Keratinocyte (primary cell): ENCODE data around the gene HYI. TPM values are rescaled to one million over a fixed set of nuclear protein-coding genes. Genes with fewer than 3 reads are reported as not detected.

Source experiments
- DNase-seq: peaks from one replicate; pipeline ENCODE4 v3.0.0-alpha.2; 2011; ENCODE audit warnings: low read depth, missing footprints, low spot score
- FAIRE-seq: peaks from 2 replicates; lab custom pipeline; 2011; peaks lifted over from hg19 to GRCh38; lab: Jason Lieb, UNC
- H2AFZ ChIP-seq: 2 replicates; pipeline ENCODE4 v1.6.0; 2012; ENCODE audit warnings: low read length, control low read depth, inconsistent platforms; ENCODE audit not compliant: control insufficient read depth
- H3K27ac ChIP-seq: 2 replicates; pipeline ENCODE4 v1.5.1; 2011; ENCODE audit warnings: low read length; ENCODE audit not compliant: control insufficient read depth, insufficient read depth
- H3K27me3 ChIP-seq: 3 replicates; pipeline ENCODE4 v1.6.0; 2011; ENCODE audit warnings: low read length; ENCODE audit not compliant: control insufficient read depth, insufficient read depth; ENCODE audit errors: extremely low read depth
- H3K36me3 ChIP-seq, 2 experiments: 2 replicates in 1 of 2; 3 replicates in 1 of 2; pipeline ENCODE4 v1.5.1; 2011; ENCODE audit warnings: low read length in 2 of 2, mild to moderate bottlenecking in 1 of 2; ENCODE audit not compliant: control insufficient read depth in 2 of 2, insufficient read depth in 2 of 2; ENCODE audit errors: extremely low read depth in 1 of 2
- H3K4me1 ChIP-seq: 3 replicates; pipeline ENCODE4 v1.5.1; 2011; ENCODE audit warnings: low read length; ENCODE audit not compliant: control insufficient read depth, insufficient read depth; ENCODE audit errors: extremely low read depth
- H3K4me2 ChIP-seq: 3 replicates; pipeline ENCODE4 v1.6.0; 2011; ENCODE audit warnings: low read depth, low read length; ENCODE audit not compliant: control insufficient read depth, insufficient read depth; ENCODE audit errors: extremely low read depth
- H3K4me3 ChIP-seq, 3 experiments: fragments of 200-600 bp in 1 of 3; sonication (generic) in 1 of 3; 2 replicates in 2 of 3; 3 replicates in 1 of 3; pipeline ENCODE4 v1.5.1; 2011 to 2016; ENCODE audit warnings: low read length in 3 of 3, mild to moderate bottlenecking in 3 of 3, control low read depth in 2 of 3, inconsistent platforms in 1 of 3, low read depth in 1 of 3, mixed read lengths in 1 of 3, mixed run types in 1 of 3, moderate library complexity in 1 of 3; ENCODE audit not compliant: control insufficient read depth in 2 of 3, insufficient read depth in 2 of 3; ENCODE audit errors: extremely low read depth in 1 of 3
- H3K79me2 ChIP-seq: 2 replicates; pipeline ENCODE4 v1.6.0; 2012; ENCODE audit warnings: low read length; ENCODE audit not compliant: control insufficient read depth, insufficient read depth
- H3K9ac ChIP-seq: 3 replicates; pipeline ENCODE4 v1.6.0; 2011; ENCODE audit warnings: low read length; ENCODE audit not compliant: control insufficient read depth, insufficient read depth; ENCODE audit errors: extremely low read depth
- H3K9me1 ChIP-seq: 3 replicates; pipeline ENCODE4 v1.6.0; 2011; ENCODE audit warnings: low read length; ENCODE audit not compliant: control insufficient read depth, insufficient read depth; ENCODE audit errors: extremely low read depth
- H3K9me3 ChIP-seq: 2 replicates; pipeline ENCODE4 v1.5.1; 2012; ENCODE audit warnings: low read depth, low read length; ENCODE audit not compliant: control insufficient read depth
- H4K20me1 ChIP-seq: 3 replicates; pipeline ENCODE4 v1.6.0; 2011; ENCODE audit warnings: low read length; ENCODE audit not compliant: control insufficient read depth, insufficient read depth; ENCODE audit errors: extremely low read depth
- EZH2 ChIP-seq: IDR thresholded peaks from one replicate; pipeline ENCODE4 v1.6.1; 2012; ENCODE audit warnings: inconsistent platforms, mild to moderate bottlenecking, low read length, moderate library complexity
- dilution Hi-C: fragments of 300-500 bp; cut with MboI; formaldehyde crosslinking; loops from one replicate; pipeline ENCODE4 v1.7.0; 2020; ENCODE audit warnings: low sequenced_read_pairs; ENCODE audit not compliant: extremely low pct_ligation_motif_present
- polyA plus RNA-seq, 5 experiments: library from polyadenylated mRNA; depleted of rRNA in 3 of 5; stranded (reverse) in 3 of 5; stranded (forward) in 1 of 5; unstranded in 1 of 5; fragments of >200 nt; gene quantifications; 1 replicate in 1 of 5; 2 replicates in 3 of 5; 3 replicates in 1 of 5; pipeline versions ENCODE4 v1.2.1 to v1.2.3, GENCODE V29; 2011 to 2012; ENCODE audit warnings: missing spikeins in 2 of 5, low read depth in 1 of 5, low replicate concordance in 1 of 5
- TF ChIP-seq, protein P1 (sequence below), 3 experiments: IDR thresholded peaks in 1 of 3; conservative IDR thresholded peaks in 1 of 3; optimal IDR thresholded peaks in 1 of 3; 2 replicates in 2 of 3; 3 replicates in 1 of 3; pipeline versions ENCODE3 to v1.5.1; 2011; ENCODE audit warnings: low read length in 3 of 3, mild to moderate bottlenecking in 3 of 3, moderate library complexity in 2 of 3, control low read depth in 1 of 3, inconsistent platforms in 1 of 3; ENCODE audit not compliant: insufficient read depth in 2 of 3; ENCODE audit errors: extremely low read depth in 1 of 3

The HYI gene
- polyA plus RNA-seq, 1 donor (not counting 4 experiments of a cell fraction or from before 2014, with no cell fraction given) = 26.9 TPM

GRCh38 chr1:43425045-43425444, 28.7 kb downstream of the HYI start:
- peaks cover 69 to 76% of the 10 kb centered on the region in 2 experiments for H3K36me3 ChIP-seq
- no peak for FAIRE-seq

DNA sequence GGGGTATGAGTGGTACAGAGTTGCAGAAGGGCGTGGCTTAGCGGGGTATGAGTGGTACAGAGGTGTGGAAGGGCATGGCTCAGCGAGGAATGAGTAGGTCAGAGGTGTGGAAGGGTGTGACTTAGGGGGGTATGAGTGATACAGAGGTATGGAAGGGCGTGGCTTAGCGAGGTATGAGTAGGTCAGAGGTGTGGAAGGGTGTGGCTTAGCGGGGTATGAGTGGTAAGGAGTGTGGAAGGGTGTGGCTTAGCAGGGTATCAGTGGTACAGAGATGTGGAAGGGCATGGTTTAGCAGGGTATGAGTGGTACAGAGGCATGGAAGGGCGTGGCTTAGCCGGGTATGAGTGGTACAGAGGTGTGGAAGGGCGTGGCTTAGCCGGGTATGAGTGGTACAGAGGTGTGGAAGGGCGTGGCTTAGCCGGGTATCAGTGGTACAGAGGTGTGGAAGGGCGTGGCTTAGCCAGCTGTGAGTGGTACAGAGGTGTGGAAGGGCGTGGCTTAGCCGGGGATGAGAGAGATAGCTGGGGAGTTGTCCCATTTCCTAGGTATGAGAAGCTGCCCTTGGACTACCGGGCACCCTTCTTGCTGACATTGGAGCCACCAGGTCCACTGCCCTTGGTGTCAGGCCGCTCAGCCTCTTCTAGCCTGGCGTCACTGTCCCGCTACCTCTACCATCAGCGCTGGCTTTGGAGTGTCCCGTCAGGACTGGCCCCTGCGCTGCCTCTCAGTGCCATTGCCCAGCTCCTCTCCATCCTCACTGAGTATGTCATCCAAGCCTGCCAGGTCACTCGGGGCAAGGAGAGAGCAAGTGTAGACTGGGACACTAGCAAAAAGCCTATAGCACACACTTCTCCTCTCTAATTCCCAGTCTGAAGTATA, 29.8 kb downstream of the HYI start:
- Histone ChIP-seq H3K27ac (peak overlapping the region; percentile 81), H3K36me3 (peaks cover 68 to 81% of the 10 kb centered on the region in 2 experiments), H3K4me2 (no peak overlapping the region), H4K20me1 (no peaks in the 10 kb centered on the region), H3K4me3 (no peak overlapping the region), H3K9me1 (no peaks in the 10 kb centered on the region), H3K79me2 (no peaks in the 10 kb centered on the region), H3K9ac (peak overlapping the region; percentile 34), H3K27me3 (no peaks in the 10 kb centered on the region), H3K4me1 (no peaks in the 10 kb centered on the region), H3K9me3 (peaks cover 8% of the 10 kb centered on the region), H2AFZ (no peak overlapping the region)
- FAIRE-seq (peak; percentile 90), DNase-seq (peak; percentile 100)
- dilution Hi-C loops = no loop called here
- TF ChIP-seq, protein P1, sequence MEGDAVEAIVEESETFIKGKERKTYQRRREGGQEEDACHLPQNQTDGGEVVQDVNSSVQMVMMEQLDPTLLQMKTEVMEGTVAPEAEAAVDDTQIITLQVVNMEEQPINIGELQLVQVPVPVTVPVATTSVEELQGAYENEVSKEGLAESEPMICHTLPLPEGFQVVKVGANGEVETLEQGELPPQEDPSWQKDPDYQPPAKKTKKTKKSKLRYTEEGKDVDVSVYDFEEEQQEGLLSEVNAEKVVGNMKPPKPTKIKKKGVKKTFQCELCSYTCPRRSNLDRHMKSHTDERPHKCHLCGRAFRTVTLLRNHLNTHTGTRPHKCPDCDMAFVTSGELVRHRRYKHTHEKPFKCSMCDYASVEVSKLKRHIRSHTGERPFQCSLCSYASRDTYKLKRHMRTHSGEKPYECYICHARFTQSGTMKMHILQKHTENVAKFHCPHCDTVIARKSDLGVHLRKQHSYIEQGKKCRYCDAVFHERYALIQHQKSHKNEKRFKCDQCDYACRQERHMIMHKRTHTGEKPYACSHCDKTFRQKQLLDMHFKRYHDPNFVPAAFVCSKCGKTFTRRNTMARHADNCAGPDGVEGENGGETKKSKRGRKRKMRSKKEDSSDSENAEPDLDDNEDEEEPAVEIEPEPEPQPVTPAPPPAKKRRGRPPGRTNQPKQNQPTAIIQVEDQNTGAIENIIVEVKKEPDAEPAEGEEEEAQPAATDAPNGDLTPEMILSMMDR (optimal IDR thresholded peaks at IDR 0.05 in 1 of 3, IDR thresholded peaks at IDR 0.05 in 1 of 3, conservative IDR thresholded peaks at IDR 0.05 in 1 of 3; ENCODE audit: extremely low read depth in 1 of 3, insufficient read depth in 2 of 3, low read length in 3 of 3) = no peak
- TF ChIP-seq EZH2 = no peak

More at GRCh38 chr1:43425045-43425444, 28.7 kb downstream of the HYI start:
- H2AFZ ChIP-seq = no peak overlapping the region
- H3K4me1 ChIP-seq = no peaks in the 10 kb centered on the region
- no peak for DNase-seq
- H3K27me3 ChIP-seq = no peaks in the 10 kb centered on the region
- H3K27ac ChIP-seq = no peak overlapping the region
- no peak overlapping the region for H3K4me2 ChIP-seq
- dilution Hi-C loops = no loop called here
- peaks cover 8% of the 10 kb centered on the region for H3K9me3 ChIP-seq
- H3K9ac ChIP-seq = no peak overlapping the region
- no peaks in the 10 kb centered on the region for H3K79me2 ChIP-seq
- no peak overlapping the region for H3K4me3 ChIP-seq
- H4K20me1 ChIP-seq = no peaks in the 10 kb centered on the region
- no peak for TF ChIP-seq EZH2
- TF ChIP-seq, protein P1 (optimal IDR thresholded peaks at IDR 0.05 in 1 of 3, IDR thresholded peaks at IDR 0.05 in 1 of 3, conservative IDR thresholded peaks at IDR 0.05 in 1 of 3; ENCODE audit: extremely low read depth in 1 of 3, insufficient read depth in 2 of 3, low read length in 3 of 3) = no peak
- no peaks in the 10 kb centered on the region for H3K9me1 ChIP-seq
